NCI-H2227 treated with DMSO at 0.1 percent for 48 hours (cell line): ENCODE results near the gene DPEP1.
A peak's percentile ranks its signal among the peaks of the same experiment; 100 is the strongest.
"Not testable (repeated sequence)": the region's sequence is repeated elsewhere in the genome, so short reads cannot be mapped to it uniquely, and the experiment has no call there.

Experiments used
- DNase-seq: peaks from one replicate; lab custom pipeline; 2025; lab: John Stamatoyannopoulos, UW

The DPEP1 gene

DNA sequence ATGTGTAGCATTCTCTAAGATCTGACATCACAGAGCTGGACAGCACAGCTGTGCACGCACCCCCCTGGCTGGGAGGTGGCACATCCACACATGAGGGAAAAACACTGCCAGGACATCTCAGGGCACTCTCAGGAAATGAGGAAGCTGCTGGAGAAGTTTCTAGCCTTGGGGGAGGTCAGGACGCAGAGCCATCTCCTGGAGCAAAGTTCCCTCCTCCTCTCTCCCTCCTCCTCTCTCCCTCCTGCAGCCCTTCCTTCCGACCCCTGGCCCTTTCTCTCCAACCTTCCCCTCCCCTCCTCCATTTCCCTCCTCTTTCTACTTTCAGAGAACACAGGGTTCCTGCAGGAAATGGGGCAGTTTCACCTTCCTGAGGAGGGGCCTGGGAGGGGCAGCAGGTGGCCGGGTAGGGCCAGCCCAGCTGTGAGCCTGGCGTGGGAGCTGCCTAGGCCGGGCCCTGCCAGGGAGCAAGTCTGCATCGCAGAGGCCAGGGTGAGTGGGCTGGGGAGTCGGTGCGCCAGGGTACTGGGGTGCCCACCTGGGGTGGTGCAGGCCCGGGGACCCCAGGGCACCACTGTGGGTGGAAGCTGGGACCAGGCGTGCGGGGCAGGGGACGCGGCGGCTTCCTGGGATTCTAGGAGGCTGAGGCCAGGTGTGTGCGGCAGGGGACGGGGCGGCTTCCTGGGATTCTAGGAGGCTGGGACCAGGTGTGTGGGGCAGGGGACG lies at the start of gene DPEP1:
Gene DPEP1 (plus strand): TSS at position 412 of the 723 bp plus-strand sequence. CDS start 16,769 bp downstream, outside the sequence.
- peak; percentile 41 for DNase-seq

DNA sequence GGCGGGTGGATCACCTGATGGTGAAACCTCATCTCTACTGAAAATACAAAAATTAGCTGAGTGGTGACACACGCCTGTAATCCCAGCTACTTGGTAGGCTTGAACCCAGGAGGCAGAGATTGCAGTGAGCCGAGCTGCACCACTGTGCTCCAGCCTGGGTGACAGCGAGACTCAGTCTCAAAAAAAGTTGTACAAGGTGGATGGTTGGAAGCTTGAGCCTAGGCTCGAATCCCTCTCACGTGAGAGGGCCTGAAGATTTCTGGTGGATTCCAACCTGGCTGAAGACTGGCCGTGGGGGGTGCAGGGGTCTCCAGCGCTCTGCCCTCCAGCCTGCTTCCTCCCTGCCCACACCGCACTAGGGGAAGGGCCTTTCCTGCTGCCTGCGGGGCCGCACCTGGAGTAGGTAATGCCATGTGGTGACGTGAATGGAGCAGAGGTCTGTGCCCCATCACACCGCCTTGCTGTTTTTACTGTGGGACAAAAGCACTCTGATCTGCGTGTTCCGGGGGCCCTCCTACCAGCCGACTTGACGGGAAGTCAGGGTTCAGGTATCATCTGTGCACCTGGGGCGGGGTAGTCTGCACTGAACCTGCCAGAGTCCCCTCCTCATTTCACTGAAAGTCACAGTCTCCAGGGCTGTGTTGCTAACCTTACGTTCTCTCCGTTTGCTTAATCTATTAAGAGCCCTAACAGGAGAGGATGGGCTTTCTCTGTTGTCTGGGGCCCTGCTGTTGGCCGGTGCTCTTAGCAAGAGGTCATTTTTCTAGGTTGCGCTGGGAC lies 48.8 kb upstream of the DPEP1 start:
- DNase-seq = no peak

DNA sequence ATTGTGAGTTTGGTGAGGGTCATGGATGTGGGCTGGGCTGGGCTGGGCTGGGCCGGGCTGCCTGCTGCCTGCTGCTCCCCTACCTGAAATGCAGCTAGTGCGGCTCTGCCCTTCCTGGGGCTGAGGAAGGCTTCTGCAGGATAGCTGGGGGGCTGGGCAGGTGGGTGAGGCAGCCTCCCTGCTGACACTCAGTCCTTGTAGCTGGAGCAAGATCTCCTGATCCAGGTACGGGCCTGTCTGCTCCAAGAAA lies 48.3 kb upstream of the DPEP1 start:
- no peak for DNase-seq

DNA sequence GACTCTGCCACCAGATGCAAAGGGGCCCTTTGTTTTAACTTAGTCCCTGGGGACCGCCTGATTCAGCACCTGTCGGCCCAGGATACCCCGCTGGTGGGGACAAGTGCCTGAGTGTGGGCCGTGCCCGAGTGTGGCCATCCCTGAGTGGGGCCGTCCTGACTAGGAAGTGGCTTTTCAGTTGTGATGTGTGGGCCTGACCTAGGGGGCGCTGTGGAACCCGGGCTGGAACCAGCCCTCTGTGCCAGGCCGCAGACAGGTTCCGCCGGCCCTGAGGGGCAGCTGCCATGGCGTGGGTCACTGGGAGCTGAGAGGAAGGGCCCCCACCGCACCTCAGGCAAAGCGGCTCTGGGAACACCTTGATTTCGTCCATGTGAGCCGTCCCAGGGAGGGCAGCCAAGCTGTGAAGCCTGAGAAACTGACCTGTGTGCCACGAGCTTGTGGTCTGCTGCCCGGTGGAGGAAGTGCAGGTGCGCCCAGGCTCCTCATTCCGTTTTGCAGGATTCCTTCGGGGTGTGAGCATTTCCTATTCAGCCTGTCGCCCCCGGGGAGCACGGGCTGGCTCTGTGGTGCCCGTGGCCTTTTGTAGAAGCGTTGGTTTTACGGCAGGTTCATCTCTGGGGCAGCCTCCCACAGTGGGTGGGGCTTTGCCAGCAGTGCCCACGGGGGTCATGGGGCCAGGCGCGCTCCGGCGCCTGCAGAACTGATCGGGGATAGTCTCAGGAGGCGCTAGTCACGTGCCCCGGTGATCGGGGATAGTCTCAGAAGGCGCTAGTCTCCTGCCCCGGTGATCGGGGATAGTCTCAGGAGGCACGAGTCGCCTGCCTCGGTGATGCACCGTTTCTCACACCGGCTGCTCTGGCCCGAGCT lies 47.7 kb upstream of the DPEP1 start:
- peak; percentile 32 for DNase-seq

DNA sequence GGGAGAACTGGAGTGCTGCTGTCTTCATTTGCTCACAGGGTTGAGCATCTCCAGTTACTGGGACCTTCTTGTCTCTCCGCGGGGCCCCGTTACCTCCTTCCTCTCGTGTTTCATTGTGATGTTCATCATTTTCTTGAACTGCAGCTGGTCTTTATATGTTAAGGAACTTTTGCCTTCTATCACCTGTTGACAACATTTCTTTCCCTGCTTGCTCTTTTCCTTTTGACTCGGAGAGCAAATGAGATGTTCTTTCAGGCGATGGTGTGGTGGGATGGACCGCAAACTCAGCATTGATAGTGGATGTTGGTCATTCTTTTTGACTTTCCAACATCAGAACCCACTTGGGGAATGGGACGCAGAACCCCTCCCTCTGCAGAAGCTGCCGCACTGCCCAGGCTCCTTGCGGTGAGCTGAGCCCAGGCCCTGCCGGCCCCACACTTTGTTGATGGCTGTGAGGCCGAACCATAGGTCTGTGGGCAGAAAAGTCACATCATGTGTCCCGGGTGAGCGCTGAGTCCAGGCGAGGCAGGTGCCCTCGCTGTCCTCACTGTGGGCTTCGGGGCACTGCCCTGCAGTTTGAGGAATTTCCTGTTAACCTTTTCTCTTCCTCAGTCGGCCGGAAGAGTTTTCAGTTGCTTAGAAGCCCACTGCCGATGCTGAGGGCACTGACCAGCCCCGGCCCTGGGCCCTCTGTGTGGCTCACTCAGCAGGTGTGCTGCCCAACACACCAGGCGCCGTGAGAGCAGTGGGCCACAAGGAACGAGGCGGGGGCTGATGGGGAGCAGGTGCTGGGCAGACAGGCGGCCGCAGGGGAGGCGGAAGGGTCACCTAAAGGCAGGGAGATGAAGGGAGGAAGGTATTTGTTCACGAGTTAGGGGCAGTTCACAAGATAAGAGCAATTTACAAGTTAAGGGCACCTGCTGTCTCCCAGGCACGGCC lies 45.5 kb upstream of the DPEP1 start:
- DNase-seq = no peak

DNA sequence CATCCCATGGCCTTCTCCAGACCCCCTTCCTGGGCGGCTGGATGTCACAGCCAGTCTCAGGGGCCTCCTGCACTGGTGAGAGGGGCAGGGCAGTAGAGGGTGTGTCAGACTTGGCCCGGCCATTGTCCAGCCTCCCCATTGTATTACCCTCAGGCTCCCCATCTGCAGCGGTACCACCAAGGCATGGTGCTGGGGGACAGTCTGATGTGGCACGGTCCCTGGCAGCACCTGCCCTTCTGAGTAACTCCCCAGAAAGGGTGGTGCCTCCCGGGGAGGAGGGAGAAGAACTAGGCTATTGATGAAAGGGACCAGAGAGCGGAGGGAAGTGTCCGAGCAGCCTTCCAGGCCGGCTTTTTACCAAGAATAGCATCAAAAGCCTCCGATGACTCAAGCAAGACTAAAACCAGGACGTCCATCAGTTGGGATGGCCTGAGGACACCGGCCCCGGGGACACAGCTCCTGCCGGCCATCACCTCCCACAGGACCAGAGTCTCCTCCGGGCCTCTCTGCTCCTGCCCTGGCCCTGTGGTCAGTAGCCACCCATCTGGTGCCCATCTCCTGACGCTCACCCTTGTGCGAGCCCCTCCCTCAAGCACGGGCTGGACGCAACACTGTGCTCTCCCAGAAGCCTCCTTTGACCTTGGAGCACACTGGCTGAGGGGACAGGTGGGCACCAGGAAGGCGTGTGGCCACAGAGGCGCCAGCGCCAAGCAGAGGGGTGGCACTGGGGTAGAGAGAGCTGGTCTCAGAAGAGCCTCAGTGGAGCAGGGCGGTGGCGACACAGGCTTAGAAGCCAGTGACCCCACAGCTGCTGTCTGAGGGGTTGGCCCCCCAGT lies 43.7 kb upstream of the DPEP1 start:
- no peak for DNase-seq

DNA sequence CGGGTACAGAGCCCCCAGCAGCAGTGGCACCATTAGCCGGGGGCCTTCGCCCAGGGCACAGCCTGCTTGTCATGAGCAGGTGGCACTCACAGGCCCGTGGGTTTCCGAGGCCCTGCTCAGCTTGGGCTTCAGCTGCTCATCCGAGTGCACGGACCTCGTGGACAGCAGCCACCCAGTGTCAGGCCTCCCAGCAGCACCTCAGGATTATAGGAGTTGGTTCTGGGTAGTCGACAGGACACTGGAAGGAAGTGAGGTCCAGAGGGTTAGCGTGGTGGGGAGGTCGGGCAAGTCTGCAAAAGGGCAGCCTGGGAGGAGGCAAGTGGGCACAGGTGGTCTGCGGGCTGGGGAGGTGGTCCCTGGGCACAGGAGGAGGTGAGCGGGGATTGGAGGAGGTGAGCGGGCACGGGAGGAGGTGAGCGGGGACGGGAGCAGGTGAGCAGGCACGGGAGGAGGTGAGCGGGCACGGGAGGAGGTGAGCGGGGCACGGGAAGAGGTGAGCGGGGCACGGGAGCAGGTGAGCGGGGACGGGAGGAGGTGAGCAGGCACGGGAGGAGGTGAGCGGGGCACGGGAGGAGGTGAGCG lies 43.0 kb upstream of the DPEP1 start:
- no peak for DNase-seq

DNA sequence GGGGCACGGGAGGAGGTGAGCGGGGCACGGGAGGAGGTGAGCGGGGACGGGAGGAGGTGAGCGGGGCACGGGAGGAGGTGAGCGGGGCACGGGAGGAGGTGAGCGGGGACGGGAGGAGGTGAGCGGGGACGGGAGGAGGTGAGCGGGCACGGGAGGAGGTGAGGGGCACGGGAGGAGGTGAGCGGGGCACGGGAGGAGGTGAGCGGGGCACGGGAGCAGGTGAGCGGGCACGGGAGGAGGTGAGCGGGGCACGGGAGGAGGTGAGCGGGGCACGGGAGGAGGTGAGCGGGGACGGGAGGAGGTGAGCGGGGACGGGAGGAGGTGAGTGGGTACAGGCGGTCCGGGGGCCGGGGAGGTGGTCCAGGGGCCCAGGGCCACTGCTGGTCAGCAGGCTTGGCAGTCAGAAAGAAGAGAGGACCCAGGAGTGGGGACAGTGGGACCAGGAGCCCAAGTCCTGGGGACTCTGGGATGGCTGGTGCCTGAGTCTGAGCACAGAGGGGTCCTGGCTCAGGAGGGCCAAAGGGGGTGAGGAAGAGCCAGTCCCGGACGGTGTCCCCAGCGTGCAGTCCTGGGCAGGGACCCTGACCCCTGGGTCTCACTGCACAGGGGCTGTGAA lies 42.4 kb upstream of the DPEP1 start:
- DNase-seq = not testable (repeated sequence)

DNA sequence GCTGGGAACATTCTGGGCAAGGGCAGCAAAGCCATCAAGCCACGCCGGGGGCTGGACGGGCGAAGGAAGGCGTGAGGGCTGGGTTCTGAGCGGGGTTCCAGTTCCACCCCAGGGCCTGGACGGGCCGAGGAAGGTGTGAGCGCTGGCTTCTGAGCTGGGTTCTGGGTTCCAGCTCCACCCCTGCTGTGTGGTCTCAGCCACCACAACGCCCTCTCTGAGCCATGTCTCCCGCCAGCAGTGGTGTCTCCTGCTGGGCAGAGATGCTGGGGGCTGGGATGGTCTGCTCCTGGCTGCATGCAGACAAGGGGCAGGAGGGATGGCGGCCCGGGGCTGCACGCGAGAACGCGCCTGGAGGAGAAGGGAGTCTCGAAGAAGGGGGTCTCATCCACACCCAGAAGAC lies 41.8 kb upstream of the DPEP1 start:
- DNase-seq = no peak

DNA sequence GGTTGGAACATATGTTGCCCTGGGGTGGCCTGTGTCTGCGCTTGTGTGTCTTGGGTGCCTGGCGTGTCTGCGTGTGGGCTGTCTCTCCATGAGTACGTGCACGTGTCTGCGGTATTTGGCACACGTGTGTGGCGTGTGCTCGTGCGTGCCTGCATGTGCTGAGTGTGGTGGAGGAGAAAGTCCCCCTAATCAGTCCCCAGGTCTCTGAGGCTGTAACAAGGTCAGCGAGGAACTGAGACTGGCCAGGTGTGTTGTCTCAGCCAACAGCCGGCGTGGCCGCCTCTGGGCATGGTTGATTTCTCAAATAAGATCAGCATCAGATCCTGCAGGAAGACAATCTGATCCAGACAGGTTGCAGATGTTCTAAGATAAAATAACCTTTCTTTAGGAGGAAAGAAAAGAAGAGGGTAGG lies 41.4 kb upstream of the DPEP1 start:
- DNase-seq = no peak

DNA sequence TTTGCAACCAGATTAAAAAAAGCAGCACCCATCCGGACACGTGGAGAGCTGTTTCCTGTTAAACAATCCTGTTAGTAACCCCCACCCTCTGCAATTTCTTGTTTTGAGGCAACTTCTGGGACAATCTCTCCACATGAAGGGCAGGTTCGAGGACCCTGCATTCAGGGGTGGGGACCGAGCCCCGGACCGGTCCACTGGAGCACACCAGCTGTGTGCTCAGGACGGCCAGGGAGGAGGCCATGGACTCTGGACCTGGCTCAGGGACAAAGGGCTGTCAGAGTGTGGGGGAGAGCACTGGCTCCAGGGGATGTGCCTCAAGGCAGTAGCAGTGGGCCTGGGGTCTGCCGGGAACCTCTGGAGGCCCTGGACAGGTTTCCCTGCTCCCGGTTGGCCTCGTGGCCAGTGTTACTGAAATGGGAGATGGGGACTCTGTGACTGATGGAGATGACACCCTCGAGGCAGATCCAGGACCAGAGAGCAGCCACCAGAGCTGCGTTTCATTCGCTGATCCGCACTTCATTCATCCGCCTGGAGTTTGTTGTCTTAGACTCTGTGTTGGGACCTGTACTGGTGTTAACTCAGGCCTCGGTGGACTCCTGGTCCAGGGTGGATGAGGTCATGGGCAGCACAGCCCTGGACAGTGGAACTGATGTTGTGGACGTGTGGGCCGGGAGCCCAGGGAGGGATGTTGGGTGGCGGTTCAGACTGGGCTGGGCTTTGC lies 40.8 kb upstream of the DPEP1 start:
- no peak for DNase-seq

DNA sequence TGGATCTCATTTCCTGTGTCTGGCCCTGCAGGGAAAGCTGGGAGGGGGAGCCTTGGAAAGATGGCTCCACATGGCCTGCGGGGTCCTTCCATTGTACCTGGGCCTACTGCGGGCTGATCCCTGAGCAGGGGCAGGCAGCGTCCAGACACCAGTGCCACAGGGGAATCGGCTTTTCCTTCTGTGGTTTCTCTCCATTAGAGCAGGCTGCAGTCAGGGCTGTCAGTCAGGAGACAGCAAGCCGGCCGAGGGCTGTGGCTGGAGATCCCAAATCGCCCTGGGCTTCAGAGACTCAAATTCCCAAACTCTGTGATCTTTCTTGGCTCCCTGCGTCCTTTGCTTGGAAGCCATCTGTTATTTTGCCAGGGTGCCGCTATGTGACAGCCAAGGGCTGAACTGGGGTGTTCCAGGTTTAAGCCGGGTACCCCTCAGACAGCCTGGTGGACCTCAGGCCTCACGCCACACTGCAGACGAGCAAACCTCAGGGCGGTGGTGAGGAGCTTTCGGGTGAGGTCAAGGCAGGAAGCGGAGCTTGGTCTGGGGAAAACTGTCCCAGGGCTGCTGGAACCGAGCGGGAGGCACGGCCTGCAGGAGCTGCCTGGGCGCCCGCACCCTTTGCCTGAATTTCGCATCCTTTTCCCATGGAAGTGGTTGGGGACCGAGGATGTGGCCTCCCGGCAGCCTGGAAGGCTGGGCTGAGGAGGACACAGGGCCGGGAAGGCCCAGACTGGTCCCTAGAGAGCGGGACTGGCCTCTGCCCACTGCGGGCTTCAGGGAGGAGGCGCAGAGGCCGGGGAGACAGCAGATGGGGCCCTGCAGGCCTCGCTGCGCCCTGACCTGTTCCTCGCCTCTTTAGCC lies 39.4 kb upstream of the DPEP1 start:
- DNase-seq = no peak

DNA sequence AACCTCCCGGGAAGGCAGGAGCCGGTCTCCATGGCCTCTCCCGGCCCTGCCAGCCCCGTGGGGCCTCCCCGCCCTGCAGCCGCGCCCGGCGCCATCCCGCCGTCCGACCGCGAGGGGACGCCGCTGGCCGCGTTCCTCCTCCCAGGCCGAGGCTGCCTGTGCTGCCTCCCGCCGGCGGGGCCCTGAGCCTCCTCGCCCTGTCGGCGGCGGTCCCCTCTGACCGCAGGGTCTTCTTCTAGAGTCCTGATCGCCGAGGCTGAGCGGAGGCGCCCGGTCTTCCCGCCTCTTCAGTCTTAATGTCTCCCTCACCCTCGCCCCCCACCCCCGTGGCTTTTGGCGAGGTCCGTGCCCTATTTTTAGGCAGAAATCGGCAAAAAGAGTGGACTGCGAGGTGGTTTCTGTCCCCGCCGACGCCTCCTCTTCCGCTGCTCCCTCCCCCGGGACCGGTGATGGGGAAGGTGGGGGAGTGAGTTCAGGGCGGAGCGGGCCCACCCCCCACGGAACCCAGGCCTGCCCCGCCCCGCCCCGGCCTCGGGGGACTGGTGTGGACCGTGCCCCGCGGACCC lies 38.7 kb upstream of the DPEP1 start:
- peak; percentile 22 for DNase-seq

DNA sequence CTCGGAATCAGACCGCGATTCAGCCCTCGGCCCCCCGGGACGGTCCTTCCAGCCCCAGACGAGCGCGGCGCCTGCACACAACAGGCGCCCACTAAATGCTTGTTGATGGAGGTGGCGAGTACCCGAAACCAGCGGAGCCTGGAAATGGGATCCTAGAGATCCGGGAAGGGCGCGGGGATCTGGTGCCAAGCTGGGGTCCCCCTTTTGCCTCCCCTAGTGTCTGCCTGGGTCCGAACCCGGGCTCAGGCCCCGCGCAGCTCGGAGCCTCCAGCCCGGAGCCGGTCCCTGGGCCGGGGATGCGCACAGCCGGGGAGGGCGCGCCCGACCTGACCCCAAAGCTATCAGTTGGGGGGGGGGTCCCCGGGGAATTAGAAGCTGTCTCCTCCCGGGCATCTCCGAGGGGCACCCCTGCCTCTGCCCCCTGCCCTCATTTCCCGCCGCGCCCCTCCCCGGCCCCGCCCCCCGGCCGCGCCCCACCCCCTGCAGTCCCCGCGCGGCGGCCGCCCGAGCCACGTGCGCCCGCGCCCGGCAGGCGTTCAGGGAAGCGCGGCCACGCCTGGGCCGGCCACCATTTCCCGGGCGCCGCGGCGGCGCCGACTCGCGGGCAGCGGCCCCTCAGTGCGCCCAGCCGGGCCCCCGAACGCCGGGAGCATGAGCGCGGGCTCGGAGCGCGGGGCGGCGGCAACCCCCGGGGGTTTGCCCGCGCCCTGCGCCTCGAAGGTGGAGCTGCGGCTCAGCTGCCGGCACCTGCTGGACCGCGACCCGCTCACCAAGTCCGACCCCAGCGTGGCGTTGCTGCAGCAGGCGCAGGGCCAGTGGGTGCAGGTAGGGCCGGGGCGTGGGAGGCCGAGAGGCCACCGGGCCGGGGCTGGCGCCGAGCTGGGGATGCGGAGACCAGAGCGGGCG lies 37.9 kb upstream of the DPEP1 start, which contains the start of gene CPNE7:
Gene CPNE7 (plus strand): TSS at position 512 of the 906 bp plus-strand sequence. CDS start 140 bp downstream, at position 652.
- no peak for DNase-seq

DNA sequence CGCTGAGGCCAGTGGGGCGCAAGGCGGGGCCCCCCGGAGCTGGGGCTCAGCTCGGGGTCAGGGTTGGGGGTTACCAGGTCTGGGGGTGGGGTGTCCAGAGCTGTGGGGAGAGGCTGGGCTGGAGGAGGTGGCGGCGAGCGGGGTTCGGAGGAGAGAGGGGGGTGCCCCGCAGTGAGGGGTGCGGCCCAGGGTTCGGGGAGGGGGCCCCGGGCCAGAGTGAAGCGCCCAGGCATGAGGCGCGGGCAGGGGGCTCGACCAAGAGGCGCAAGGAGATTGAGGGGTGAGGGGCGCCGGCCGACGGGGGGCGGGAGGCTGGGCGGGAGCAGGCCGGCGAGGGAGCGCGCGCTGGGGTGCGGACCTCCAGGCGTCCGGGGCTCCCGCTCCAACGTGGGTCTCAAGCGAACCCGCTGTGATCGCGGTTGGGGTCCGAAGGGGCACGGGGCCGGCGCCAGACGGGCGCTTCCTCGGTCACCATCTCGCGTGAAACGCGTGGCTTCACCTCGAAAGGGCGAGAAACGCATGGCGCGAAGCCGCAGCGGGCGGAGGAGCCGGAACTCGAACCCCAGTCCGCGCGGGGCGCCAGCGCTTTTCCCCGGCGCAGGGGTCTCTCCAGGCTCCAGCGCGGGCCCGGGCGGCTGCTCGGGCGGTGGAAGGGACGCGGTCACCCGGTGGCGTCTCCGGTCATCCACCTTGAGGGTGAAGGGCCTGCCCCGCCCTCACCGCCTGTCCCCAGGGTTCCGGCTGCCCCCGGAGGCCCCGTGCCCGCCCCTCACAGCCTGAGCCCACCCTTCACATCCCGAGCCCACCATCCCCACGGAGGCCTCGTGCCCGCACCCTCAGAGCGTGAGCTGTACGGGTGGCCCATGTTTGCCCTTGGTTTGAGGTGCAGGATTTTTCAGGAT lies 37.0 kb upstream of the DPEP1 start:
- no peak for DNase-seq
